Activated CD8-positive, alpha-beta T cell treated with anti-CD3 and anti-CD28 coated beads, Interleukin-2, amount 10 ng/mL, durations not matched to agents 7 days and 5 days (primary cell): ENCODE results near the gene OR6C76. TPM values are rescaled to one million over a fixed set of nuclear protein-coding genes. Genes with fewer than 3 reads are reported as not detected.
"Not testable (repeated sequence)": the region's sequence is repeated elsewhere in the genome, so short reads cannot be mapped to it uniquely, and the experiment has no call there.

Source experiments
- ATAC-seq: fragments of 150-1000 bp; cut with Tn5 transposase; one replicate; pipeline ENCODE4 v1.10.0; 2021; ENCODE audit warnings: moderate library complexity
- CTCF ChIA-PET: fragments of 350-600 bp; sonication (Branson Sonifier 250); formaldehyde crosslinking; loops from one replicate; lab custom pipeline; 2021; ENCODE audit warnings: antibody characterized with exemption; lab: Charles Lee
- POLR2A ChIA-PET: fragments of 350-600 bp; sonication (Branson Sonifier 250); formaldehyde crosslinking; loops from one replicate; lab custom pipeline; 2021; ENCODE audit warnings: antibody characterized with exemption; lab: Charles Lee
- DNase-seq: peaks from one replicate; pipeline ENCODE4 v3.0.0-alpha.2; 2020
- H3K27ac Mint-ChIP-seq: one replicate; pipeline ENCODE4 v1.8.0; 2021; ENCODE audit warnings: mild to moderate bottlenecking, mixed read lengths
- H3K27me3 Mint-ChIP-seq: one replicate; pipeline ENCODE4 v1.8.0; 2021; ENCODE audit warnings: low read depth, mixed read lengths
- H3K36me3 Mint-ChIP-seq: one replicate; pipeline ENCODE4 v1.8.0; 2021; ENCODE audit warnings: low read depth, mixed read lengths
- H3K4me1 Mint-ChIP-seq: one replicate; pipeline ENCODE4 v1.8.0; 2021; ENCODE audit warnings: low read depth, mixed read lengths
- H3K4me3 Mint-ChIP-seq: one replicate; pipeline ENCODE4 v1.8.0; 2021; ENCODE audit warnings: mild to moderate bottlenecking, mixed read lengths
- H3K9me3 Mint-ChIP-seq: one replicate; pipeline ENCODE4 v1.8.0; 2022; ENCODE audit warnings: mixed read lengths; ENCODE audit not compliant: insufficient read depth
- total RNA-seq, 2 experiments: library from RNA; stranded (reverse); gene quantifications; one replicate each; pipeline ENCODE4 v1.2.3, GENCODE V29; 2021

Gene OR6C76
- total RNA-seq, 2 experiments from 2014 or later = not detected

DNA sequence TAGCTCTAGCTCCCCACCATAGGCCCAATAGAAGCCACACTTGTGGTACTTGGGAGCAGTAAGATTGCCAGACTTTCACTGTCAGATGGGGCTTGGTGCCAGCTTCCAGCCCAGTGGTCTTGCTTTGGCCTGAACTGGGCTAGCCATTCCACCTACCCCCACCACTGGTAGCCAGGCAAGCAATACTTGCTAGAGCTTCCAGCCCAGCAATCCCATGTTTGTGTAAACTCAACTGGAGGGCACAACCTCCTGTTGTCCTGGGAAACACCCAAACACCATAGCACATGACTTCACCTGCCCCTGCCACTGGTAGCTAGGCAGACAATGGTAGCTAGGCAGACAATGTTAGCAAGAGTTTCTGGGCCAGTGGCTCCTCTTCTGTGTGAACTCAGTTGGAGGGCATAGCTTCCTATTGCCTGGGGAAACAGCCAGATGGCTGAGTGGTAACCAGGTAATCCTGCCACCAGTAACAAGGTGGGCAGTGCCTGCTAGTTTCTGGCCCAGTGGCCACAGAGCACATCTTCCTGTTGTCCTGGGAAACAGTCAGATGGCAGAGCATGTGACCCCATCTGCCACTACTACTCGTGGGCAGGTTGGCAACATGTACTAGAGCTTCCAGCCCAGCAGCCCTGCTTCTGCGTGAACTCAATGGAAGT is 5.6 kb upstream of the OR6C76 start:
- no peak for ATAC-seq
- H3K27ac Mint-ChIP-seq = no peak overlapping the region
- no peak for DNase-seq
- CTCF ChIA-PET = no interaction called here
- H3K36me3 Mint-ChIP-seq = no peaks in the 10 kb centered on the region
- no peak overlapping the region for H3K4me3 Mint-ChIP-seq
- peaks cover 23% of the 10 kb centered on the region for H3K27me3 Mint-ChIP-seq
- no peaks in the 10 kb centered on the region for H3K9me3 Mint-ChIP-seq
- POLR2A ChIA-PET = no interaction called here
- H3K4me1 Mint-ChIP-seq = no peaks in the 10 kb centered on the region

DNA sequence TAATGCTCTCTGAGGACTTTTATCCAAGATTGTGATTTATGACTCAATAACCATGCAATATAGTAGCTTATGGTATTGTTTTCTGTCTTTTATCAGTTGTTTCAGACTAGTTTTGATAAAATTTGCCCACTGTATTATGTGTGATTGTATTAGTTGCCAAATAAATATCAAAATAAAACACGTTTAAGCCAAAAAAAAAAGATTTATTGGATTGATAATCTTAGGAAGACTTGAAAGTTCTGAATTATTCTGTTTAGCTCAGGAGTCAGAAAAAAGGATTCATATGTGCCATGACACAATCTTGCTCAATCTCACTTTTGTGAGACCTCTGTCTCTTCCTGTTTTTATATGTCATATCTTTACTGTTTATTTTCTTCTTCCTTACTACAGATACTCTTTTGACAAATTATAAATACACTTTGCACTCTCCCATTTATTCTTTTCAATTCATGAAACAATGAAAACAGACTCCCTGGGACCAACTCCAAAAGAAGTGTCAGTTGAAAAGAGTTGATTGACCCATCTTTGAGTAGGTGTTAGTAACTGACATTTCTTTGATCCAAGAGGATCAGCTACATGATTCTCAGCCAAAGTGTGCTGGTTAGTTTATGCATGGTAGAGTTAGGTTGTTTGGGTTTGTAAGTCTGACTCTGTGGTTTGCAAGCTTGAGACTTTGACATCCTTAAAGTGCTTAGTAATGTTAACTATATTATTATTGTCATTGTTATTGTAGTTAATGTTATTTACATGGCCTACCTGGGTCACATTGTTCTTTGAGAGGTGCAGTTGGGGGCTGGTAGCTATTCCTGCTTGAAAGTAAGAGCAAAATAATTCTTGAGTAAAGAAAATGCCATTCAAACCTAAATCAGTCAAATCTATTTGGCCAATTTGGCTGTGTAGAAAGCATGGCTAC is 2.5 kb downstream of the OR6C76 start:
- Mint-ChIP-seq H3K27me3 (peaks cover 14% of the 10 kb centered on the region), H3K4me1 (no peaks in the 10 kb centered on the region), H3K4me3 (no peak overlapping the region), H3K36me3 (no peaks in the 10 kb centered on the region), H3K9me3 (no peaks in the 10 kb centered on the region), H3K27ac (no peak overlapping the region)
- ATAC-seq (no peak), DNase-seq (no peak)
- CTCF ChIA-PET = no interaction called here
- POLR2A ChIA-PET = interaction anchor here (0.6 kb wide), 1 partner anchor 51 kb away, joined by 3 read pairs; no protein-coding TSS in a partner anchor

DNA sequence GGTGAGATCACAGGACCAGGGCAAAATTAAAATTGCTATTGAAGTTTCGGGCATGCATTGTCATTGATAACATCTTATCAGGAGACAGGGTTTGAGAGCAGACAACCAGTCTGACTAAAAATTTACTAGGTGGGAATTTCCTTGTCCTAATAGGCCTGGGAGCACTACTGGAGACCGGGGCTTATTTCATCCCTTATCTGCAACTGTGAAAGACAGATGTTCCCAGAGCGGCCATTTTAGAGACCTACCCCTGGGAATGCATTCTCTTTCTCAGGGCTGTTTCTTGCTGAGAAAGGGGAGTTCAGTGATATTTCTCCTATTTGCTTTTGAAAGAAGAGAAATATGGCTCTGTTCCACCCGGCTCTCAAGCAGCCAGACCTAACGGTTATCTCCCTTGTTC is 15.2 kb downstream of the OR6C76 start:
- CTCF ChIA-PET, H3K4me3 Mint-ChIP-seq, H3K4me1 Mint-ChIP-seq, H3K36me3 Mint-ChIP-seq, H3K27me3 Mint-ChIP-seq, DNase-seq, H3K9me3 Mint-ChIP-seq, POLR2A ChIA-PET, H3K27ac Mint-ChIP-seq, ATAC-seq: not testable (repeated sequence)

DNA sequence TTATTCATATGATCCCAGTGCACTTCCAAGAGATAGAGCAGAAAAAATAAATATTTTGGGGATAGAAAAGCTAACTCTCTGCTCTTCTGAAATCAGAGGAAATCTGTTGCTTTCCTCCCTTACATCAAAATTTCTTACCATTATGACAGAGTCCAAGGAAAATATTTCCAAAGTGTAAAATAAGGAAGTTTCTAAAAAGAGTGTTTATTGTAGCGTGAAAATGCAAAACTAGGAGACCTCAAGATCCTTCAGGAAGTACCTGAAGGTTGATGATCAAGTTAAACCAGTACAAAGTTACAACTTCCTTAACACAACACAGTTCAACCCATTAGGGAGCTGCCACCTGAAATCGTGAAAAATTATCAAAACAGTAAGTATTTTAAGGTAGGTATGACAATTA is 17.7 kb downstream of the OR6C76 start, which contains the start of gene OR6C2:
TSS of gene OR6C2 (plus strand) at position 301 of the 400 bp plus-strand sequence. CDS start 8,138 bp downstream, outside the sequence.
- Mint-ChIP-seq H3K27me3 (peaks cover 6% of the 10 kb centered on the region), H3K4me3 (no peak within 1 kb of the TSS), H3K36me3 (no peaks in the 10 kb centered on the region), H3K9me3 (no peaks in the 10 kb centered on the region), H3K27ac (no peak within 1 kb of the TSS), H3K4me1 (no peaks in the 10 kb centered on the region)
- POLR2A ChIA-PET = no interaction called here
- DNase-seq = no peak
- CTCF ChIA-PET = interaction anchor here (0.6 to 1.1 kb wide), 2 partner anchors 176 to 342 kb away, joined by 3 read pairs; no protein-coding TSS in a partner anchor
- no peak for ATAC-seq

DNA sequence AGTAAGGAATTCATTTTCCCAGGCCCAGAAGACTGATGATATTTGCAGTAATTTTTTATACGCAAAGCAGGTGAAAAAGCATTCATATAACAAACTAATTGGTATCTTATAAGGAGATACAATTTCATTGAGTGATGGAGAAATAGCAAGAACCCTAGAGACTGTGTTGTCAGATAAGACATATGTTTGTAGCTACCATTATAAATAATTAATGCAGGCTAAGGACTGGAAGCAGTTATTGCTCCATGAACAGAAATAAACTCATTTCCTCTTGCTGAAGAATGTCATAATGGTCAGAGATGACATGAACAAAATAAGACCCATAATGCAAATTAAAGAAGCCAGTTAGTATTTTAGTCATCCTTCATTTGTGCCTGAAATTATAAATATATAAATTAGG is 19.3 kb downstream of the OR6C76 start:
- H3K27me3 Mint-ChIP-seq = peaks cover 2% of the 10 kb centered on the region

DNA sequence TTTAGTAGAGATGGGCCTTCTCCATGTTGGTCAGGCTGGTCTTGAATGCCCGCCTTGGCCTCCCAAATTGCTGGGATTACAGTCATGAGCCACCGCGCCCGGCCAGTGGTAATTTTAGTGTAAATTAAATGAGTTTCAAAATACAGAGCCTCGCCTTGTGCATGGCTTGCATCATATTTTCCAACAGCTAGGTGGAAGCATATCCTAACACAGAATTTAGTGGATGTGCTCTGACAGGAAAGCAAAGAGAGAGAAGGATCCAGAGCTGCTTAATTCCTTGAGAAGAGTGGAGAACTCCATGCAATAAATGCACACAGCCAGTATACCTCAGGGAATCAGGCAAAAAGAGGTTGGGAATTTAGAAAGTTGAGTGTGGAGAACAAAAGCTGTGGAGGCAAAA is 20.3 kb downstream of the OR6C76 start:
- no peaks in the 10 kb centered on the region for H3K4me1 Mint-ChIP-seq
- CTCF ChIA-PET = no interaction called here
- no peak overlapping the region for H3K4me3 Mint-ChIP-seq
- no peaks in the 10 kb centered on the region for H3K9me3 Mint-ChIP-seq
- no peaks in the 10 kb centered on the region for H3K36me3 Mint-ChIP-seq
- DNase-seq (no peak), ATAC-seq (no peak)
- H3K27ac Mint-ChIP-seq = no peak overlapping the region
- H3K27me3 Mint-ChIP-seq = peaks cover 2% of the 10 kb centered on the region
- POLR2A ChIA-PET = no interaction called here

More for the DNA sequence above, 19.3 kb downstream of the OR6C76 start:
- Mint-ChIP-seq H3K36me3 (no peaks in the 10 kb centered on the region), H3K4me3 (no peak overlapping the region), H3K4me1 (no peaks in the 10 kb centered on the region), H3K9me3 (no peaks in the 10 kb centered on the region), H3K27ac (no peak overlapping the region)
- ChIA-PET POLR2A (no interaction called here), CTCF (no interaction called here)
- ATAC-seq (no peak), DNase-seq (no peak)

DNA sequence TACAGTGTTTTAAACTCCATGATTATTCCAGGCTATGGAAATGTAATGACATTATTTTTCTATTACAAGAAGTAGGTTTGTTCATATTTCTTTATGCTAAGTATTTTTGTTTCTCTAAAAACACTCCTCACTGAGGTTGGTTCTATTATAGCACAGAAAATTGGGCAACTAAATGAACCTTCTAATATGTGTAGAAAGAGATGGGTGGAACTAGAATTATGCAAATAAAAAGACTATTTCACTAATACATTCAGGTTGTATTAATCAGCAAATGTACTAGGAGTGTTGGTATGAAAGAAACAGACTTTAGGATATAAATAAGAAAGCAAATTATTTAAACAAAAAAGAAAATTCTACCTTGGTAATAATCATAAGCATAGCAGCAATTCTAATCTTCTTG is 22.8 kb downstream of the OR6C76 start:
- H3K9me3 Mint-ChIP-seq = no peaks in the 10 kb centered on the region

DNA sequence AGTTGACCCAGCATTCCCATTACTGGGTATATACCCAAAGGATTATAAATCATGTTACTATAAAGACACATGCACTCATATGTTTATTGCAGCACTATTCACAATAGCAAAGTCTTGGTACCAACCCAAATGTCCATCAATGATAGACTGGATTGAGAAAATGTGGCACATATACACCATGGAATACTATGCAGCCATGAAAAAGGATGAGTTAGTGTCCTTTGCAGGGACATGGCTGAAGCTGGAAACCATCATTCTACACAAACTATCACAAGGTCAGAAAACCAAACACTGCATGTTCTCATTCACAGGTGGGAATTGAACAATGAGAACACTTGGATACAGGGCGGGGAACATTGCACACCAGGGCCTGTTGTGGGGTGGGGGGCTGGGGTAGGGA is 38.9 kb downstream of the OR6C76 start:
- H3K27ac Mint-ChIP-seq, POLR2A ChIA-PET: not testable (repeated sequence)
- H3K27me3 Mint-ChIP-seq = peaks cover 14% of the 10 kb centered on the region

More for the DNA sequence above, 22.8 kb downstream of the OR6C76 start:
- no peak overlapping the region for H3K27ac Mint-ChIP-seq
- DNase-seq = no peak
- CTCF ChIA-PET = no interaction called here
- ATAC-seq = no peak
- peaks cover 4% of the 10 kb centered on the region for H3K27me3 Mint-ChIP-seq
- no peaks in the 10 kb centered on the region for H3K36me3 Mint-ChIP-seq
- H3K4me3 Mint-ChIP-seq = no peak overlapping the region
- H3K4me1 Mint-ChIP-seq = no peaks in the 10 kb centered on the region
- POLR2A ChIA-PET = no interaction called here

DNA sequence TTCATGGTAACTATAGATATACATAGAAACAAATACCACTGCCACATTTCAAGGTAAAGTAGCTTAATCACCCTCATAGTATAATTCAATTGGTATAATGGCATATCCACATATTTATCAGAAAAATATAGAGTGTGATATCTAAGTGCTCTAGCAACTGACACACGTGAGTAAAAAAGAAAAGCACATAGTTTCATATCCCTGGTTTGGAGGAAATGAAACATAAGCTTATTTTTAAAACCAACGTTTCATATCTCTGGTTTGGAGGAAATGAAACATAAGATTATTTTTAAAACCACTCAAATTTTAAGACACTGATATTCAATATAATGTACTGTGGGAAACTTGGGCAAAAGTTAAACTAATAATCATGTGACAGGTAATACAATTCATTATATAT is 41.8 kb downstream of the OR6C76 start:
- Mint-ChIP-seq H3K27ac (no peak overlapping the region), H3K4me3 (no peak overlapping the region), H3K9me3 (no peaks in the 10 kb centered on the region), H3K27me3 (peaks cover 17% of the 10 kb centered on the region), H3K36me3 (no peaks in the 10 kb centered on the region), H3K4me1 (no peaks in the 10 kb centered on the region)
- CTCF ChIA-PET = no interaction called here
- DNase-seq (no peak), ATAC-seq (no peak)
- POLR2A ChIA-PET = no interaction called here

More for the DNA sequence above, 38.9 kb downstream of the OR6C76 start:
- CTCF ChIA-PET, ATAC-seq, H3K9me3 Mint-ChIP-seq, DNase-seq, H3K36me3 Mint-ChIP-seq, H3K4me1 Mint-ChIP-seq, H3K4me3 Mint-ChIP-seq: not testable (repeated sequence)

DNA sequence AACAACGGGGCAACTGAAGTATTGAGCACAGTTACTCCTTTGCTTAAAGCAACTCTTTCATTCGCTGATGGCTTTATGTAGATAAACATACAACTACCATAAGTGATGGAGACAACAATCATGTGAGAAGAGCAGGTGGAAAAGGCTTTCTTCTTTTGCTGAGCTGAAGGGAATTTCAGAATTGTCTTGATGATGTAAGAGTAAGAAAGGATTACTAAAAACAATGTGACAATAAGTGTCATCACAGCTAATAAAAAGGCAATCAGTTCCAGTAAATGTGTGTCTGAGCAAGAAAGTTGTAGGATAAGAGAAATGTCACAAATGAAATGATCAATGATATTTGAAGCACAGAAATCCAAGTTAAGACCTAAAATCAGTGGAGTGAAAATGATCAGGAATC is 43.2 kb downstream of the OR6C76 start:
- ATAC-seq (no peak), DNase-seq (no peak)
- Mint-ChIP-seq H3K27ac (no peak overlapping the region), H3K9me3 (no peaks in the 10 kb centered on the region), H3K36me3 (no peaks in the 10 kb centered on the region), H3K4me1 (no peaks in the 10 kb centered on the region), H3K4me3 (no peak overlapping the region), H3K27me3 (peaks cover 17% of the 10 kb centered on the region)
- ChIA-PET CTCF (no interaction called here), POLR2A (no interaction called here)

DNA sequence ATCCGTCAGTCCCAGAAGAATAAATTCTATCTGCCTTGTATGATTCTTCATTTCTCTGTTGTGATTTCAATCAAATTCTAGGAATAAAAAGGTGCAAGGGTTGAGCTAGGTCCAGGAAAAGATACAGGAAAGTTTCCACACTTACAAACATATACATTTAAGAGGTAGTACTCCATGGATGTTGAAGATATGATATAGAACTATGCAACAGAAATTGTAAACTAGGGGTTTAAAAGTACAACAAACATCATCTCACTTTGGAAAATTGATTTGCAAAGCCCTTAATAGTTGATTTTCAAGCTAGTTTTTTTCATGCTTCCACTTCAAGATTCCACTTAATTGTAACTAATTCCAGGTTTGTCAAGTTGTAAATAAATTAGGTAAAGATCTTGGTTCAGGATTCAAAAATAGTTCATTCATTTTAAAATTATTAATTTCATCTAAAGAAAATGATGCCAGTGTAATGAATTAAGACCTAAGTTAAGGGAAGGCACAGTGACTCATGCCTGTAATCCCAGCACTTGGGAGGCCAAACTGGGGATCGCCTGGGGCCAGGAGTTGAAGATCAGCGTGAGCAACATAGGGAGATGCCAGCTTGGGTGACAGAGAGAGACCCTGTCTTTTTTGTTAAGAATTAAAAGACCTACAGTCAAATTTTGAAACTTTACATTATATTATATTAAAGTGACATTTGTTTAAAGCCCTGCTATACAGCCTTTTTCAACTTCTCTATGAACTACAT is 44.2 kb downstream of the OR6C76 start, which contains the start of gene OR6C70:
TSS of gene OR6C70 (minus strand) at position 51 of the 742 bp plus-strand sequence. CDS start at position 51, 0 bp downstream.
- no peaks in the 10 kb centered on the region for H3K4me1 Mint-ChIP-seq
- H3K36me3 Mint-ChIP-seq = no peaks in the 10 kb centered on the region
- no peaks in the 10 kb centered on the region for H3K9me3 Mint-ChIP-seq
- no peak within 1 kb of the TSS for H3K27ac Mint-ChIP-seq
- ChIA-PET POLR2A (no interaction called here), CTCF (no interaction called here)
- no peak within 1 kb of the TSS for H3K4me3 Mint-ChIP-seq
- peaks cover 17% of the 10 kb centered on the region for H3K27me3 Mint-ChIP-seq
- ATAC-seq = no peak
- no peak for DNase-seq
